HEK293 (cell line): ENCODE data around the gene REEP6.

Experiments
- SALL2 ChIP-seq: fragments of 450-650 bp; formaldehyde crosslinking; IDR thresholded peaks from 2 replicates; pipeline ENCODE4 v1.5.0; 2017; ENCODE audit warnings: missing biosample characterization, mild to moderate bottlenecking, missing genetic modification characterization, borderline replicate concordance
- YY1 ChIP-seq: fragments of 450-650 bp; formaldehyde crosslinking; IDR thresholded peaks from 2 replicates; pipeline ENCODE4 v1.5.1; 2018; ENCODE audit warnings: missing biosample characterization, missing genetic modification characterization
- ZNF140 ChIP-seq: fragments of 450-650 bp; formaldehyde crosslinking; IDR thresholded peaks from 2 replicates; pipeline ENCODE4 v1.5.1; 2016; ENCODE audit warnings: missing biosample characterization, missing genetic modification characterization
- ZNF239 ChIP-seq: fragments of 450-650 bp; formaldehyde crosslinking; IDR thresholded peaks from 2 replicates; pipeline ENCODE4 v1.5.1; 2016; ENCODE audit warnings: missing biosample characterization, missing genetic modification characterization
- ZNF530 ChIP-seq: fragments of 450-650 bp; formaldehyde crosslinking; IDR thresholded peaks from 2 replicates; pipeline ENCODE4 v1.5.1; 2016; ENCODE audit warnings: low read depth, missing biosample characterization, missing genetic modification characterization
- ZNF76 ChIP-seq: fragments of 450-650 bp; formaldehyde crosslinking; IDR thresholded peaks from 2 replicates; pipeline ENCODE4; 2016; ENCODE audit warnings: low read depth, missing biosample characterization, missing genetic modification characterization, borderline replicate concordance
- ZNF777 ChIP-seq: fragments of 450-650 bp; formaldehyde crosslinking; IDR thresholded peaks from 2 replicates; pipeline ENCODE4 v1.5.1; 2017; ENCODE audit warnings: missing biosample characterization, missing genetic modification characterization, borderline replicate concordance
- TF ChIP-seq, protein P1 (sequence below): fragments of 450-650 bp; formaldehyde crosslinking; IDR thresholded peaks from 2 replicates; pipeline ENCODE4 v1.5.1; 2016; ENCODE audit warnings: missing biosample characterization, missing genetic modification characterization
- TF ChIP-seq, protein P2 (sequence below): fragments of 450-650 bp; formaldehyde crosslinking; conservative IDR thresholded peaks from 2 replicates; pipeline ENCODE4 v1.5.1; 2016; ENCODE audit warnings: low read depth, missing biosample characterization, missing genetic modification characterization

DNA sequence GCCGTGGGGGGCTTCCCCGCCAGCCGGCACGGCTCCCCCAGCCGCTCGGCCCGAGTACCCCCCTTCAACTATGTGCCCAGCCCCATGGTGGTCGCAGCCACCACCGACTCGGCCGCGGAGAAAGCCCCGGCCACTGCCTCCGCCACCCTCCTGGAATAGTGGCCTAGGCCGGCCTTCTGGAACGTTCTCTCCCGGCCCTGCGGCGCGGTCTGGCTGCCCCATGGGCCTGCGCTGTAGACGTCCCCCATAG lies 21.0 kb upstream of the REEP6 start:
- TF ChIP-seq, protein P1, sequence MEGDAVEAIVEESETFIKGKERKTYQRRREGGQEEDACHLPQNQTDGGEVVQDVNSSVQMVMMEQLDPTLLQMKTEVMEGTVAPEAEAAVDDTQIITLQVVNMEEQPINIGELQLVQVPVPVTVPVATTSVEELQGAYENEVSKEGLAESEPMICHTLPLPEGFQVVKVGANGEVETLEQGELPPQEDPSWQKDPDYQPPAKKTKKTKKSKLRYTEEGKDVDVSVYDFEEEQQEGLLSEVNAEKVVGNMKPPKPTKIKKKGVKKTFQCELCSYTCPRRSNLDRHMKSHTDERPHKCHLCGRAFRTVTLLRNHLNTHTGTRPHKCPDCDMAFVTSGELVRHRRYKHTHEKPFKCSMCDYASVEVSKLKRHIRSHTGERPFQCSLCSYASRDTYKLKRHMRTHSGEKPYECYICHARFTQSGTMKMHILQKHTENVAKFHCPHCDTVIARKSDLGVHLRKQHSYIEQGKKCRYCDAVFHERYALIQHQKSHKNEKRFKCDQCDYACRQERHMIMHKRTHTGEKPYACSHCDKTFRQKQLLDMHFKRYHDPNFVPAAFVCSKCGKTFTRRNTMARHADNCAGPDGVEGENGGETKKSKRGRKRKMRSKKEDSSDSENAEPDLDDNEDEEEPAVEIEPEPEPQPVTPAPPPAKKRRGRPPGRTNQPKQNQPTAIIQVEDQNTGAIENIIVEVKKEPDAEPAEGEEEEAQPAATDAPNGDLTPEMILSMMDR (tag by site-specific recombination): no peak
- TF ChIP-seq ZNF140 (no peak), YY1 (tag by site-specific recombination) (no peak), ZNF239 (tag by site-specific recombination) (no peak), ZNF777 (tag by site-specific recombination) (no peak), ZNF76 (no peak), SALL2 (no peak), ZNF530 (tag by site-specific recombination) (no peak)
- TF ChIP-seq, protein P2, sequence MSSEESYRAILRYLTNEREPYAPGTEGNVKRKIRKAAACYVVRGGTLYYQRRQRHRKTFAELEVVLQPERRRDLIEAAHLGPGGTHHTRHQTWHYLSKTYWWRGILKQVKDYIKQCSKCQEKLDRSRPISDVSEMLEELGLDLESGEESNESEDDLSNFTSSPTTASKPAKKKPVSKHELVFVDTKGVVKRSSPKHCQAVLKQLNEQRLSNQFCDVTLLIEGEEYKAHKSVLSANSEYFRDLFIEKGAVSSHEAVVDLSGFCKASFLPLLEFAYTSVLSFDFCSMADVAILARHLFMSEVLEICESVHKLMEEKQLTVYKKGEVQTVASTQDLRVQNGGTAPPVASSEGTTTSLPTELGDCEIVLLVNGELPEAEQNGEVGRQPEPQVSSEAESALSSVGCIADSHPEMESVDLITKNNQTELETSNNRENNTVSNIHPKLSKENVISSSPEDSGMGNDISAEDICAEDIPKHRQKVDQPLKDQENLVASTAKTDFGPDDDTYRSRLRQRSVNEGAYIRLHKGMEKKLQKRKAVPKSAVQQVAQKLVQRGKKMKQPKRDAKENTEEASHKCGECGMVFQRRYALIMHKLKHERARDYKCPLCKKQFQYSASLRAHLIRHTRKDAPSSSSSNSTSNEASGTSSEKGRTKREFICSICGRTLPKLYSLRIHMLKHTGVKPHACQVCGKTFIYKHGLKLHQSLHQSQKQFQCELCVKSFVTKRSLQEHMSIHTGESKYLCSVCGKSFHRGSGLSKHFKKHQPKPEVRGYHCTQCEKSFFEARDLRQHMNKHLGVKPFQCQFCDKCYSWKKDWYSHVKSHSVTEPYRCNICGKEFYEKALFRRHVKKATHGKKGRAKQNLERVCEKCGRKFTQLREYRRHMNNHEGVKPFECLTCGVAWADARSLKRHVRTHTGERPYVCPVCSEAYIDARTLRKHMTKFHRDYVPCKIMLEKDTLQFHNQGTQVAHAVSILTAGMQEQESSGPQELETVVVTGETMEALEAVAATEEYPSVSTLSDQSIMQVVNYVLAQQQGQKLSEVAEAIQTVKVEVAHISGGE (tag by site-specific recombination): no peak
